Naive B cell (primary cell): ENCODE data around the gene FHAD1. TPM values are rescaled to one million over a fixed set of nuclear protein-coding genes. Genes with fewer than 3 reads are reported as not detected.

Experiments
- ATAC-seq, 2 donors: fragments of 150-1000 bp; cut with Tn5 transposase; 2 replicates each; pipeline ENCODE4 v1.10.0; 2021; ENCODE audit warnings: low read depth in 2 of 2, mild to moderate bottlenecking in 2 of 2, moderate library complexity in 2 of 2
- DNase-seq: peaks from one replicate; pipeline ENCODE4 v3.0.0; 2022
- H3K27ac Mint-ChIP-seq, 6 donors: one replicate each; pipeline ENCODE4 v1.8.0; 2020 to 2022; ENCODE audit warnings: mild to moderate bottlenecking in 6 of 6, mixed read lengths in 6 of 6, moderate library complexity in 5 of 6, inconsistent platforms in 2 of 6
- H3K27me3 Mint-ChIP-seq, 3 donors: one replicate each; pipeline ENCODE4 v1.8.0; 2021 to 2022; ENCODE audit warnings: mixed read lengths in 3 of 3, mild to moderate bottlenecking in 1 of 3
- H3K36me3 Mint-ChIP-seq, 2 donors: one replicate each; pipeline ENCODE4 v1.8.0; 2020 to 2022; ENCODE audit warnings: mixed read lengths in 2 of 2, inconsistent platforms in 1 of 2, mild to moderate bottlenecking in 1 of 2
- H3K4me1 Mint-ChIP-seq, 3 donors: one replicate each; pipeline ENCODE4 v1.8.0; 2020 to 2022; ENCODE audit warnings: mixed read lengths in 3 of 3, inconsistent platforms in 1 of 3, mild to moderate bottlenecking in 1 of 3, moderate library complexity in 1 of 3
- H3K4me3 Mint-ChIP-seq, 8 donors: one replicate each; pipeline ENCODE4 v1.8.0; 2020 to 2022; ENCODE audit warnings: mild to moderate bottlenecking in 8 of 8, mixed read lengths in 8 of 8, moderate library complexity in 8 of 8, inconsistent platforms in 2 of 8
- H3K9me3 Mint-ChIP-seq, 7 donors: one replicate each; pipeline ENCODE4 v1.8.0; 2020 to 2022; ENCODE audit warnings: mixed read lengths in 7 of 7, mild to moderate bottlenecking in 5 of 7, inconsistent platforms in 2 of 7, moderate library complexity in 1 of 7
- polyA plus RNA-seq, 6 donors: library from polyadenylated mRNA; unstranded; fragments of 300-500 nt; fragmentation: Illumina TruSeq; gene quantifications; one replicate each; pipeline ENCODE4 v1.2.3, GENCODE V29; 2021; ENCODE audit warnings: low read depth in 6 of 6

Gene FHAD1
- polyA plus RNA-seq, 6 donors from 2014 or later, result not detected

- Mint-ChIP-seq H3K9me3 (no peaks in the 10 kb centered on the region), H3K4me1 (no peaks in the 10 kb centered on the region), H3K27ac (peak overlapping the region in 1 of 6 donors; percentile 17), H3K36me3 (no peaks in the 10 kb centered on the region), H3K27me3 (peaks cover 17 to 49% (median 42%) of the 10 kb centered on the region in 3 donors), H3K4me3 (no peak overlapping the region)
- no peak for ATAC-seq
- no peak for DNase-seq
Observed at GRCh38 chr1:15326691-15327588, 79.9 kb downstream of the FHAD1 start.

- no peak for DNase-seq
- no peaks in the 10 kb centered on the region for H3K4me1 Mint-ChIP-seq
- H3K27me3 Mint-ChIP-seq, result peaks cover 17 to 49% (median 37%) of the 10 kb centered on the region in 3 donors
- H3K36me3 Mint-ChIP-seq, result no peaks in the 10 kb centered on the region
- no peak overlapping the region for H3K4me3 Mint-ChIP-seq
- no peak for ATAC-seq
- H3K27ac Mint-ChIP-seq, result no peak overlapping the region
- H3K9me3 Mint-ChIP-seq, result no peaks in the 10 kb centered on the region
Observed at GRCh38 chr1:15328351-15329103, 81.5 kb downstream of the FHAD1 start.

- no peaks in the 10 kb centered on the region for H3K36me3 Mint-ChIP-seq
- H3K4me1 Mint-ChIP-seq, result no peaks in the 10 kb centered on the region
- H3K9me3 Mint-ChIP-seq, result no peaks in the 10 kb centered on the region
- no peak for DNase-seq
- no peak overlapping the region for H3K27ac Mint-ChIP-seq
- H3K4me3 Mint-ChIP-seq, result no peak overlapping the region
- ATAC-seq, result no peak
- peaks cover 17 to 46% (median 31%) of the 10 kb centered on the region in 3 donors for H3K27me3 Mint-ChIP-seq
Observed at GRCh38 chr1:15329104-15329820, 82.2 kb downstream of the FHAD1 start.

GRCh38 chr1:15330028-15330427 lies 83.0 kb downstream of the FHAD1 start:
- no peaks in the 10 kb centered on the region for H3K36me3 Mint-ChIP-seq
- no peak overlapping the region for H3K27ac Mint-ChIP-seq
- no peaks in the 10 kb centered on the region for H3K9me3 Mint-ChIP-seq
- no peak overlapping the region for H3K4me3 Mint-ChIP-seq
- H3K4me1 Mint-ChIP-seq, result no peaks in the 10 kb centered on the region
- peaks cover 12 to 44% (median 28%) of the 10 kb centered on the region in 3 donors for H3K27me3 Mint-ChIP-seq
- no peak for DNase-seq
- ATAC-seq, result no peak

- Mint-ChIP-seq H3K4me3 (no peak overlapping the region), H3K27me3 (peaks cover 18 to 49% (median 29%) of the 10 kb centered on the region in 3 donors), H3K27ac (no peak overlapping the region), H3K9me3 (no peaks in the 10 kb centered on the region), H3K4me1 (no peaks in the 10 kb centered on the region), H3K36me3 (no peaks in the 10 kb centered on the region)
- DNase-seq, result no peak
- ATAC-seq, result no peak
Observed at GRCh38 chr1:15331180-15331579, 84.2 kb downstream of the FHAD1 start.

GRCh38 chr1:15331734-15332133 lies 84.7 kb downstream of the FHAD1 start:
- Mint-ChIP-seq H3K27me3 (peaks cover 18 to 54% (median 34%) of the 10 kb centered on the region in 3 donors), H3K9me3 (no peaks in the 10 kb centered on the region), H3K4me3 (no peak overlapping the region), H3K4me1 (no peaks in the 10 kb centered on the region), H3K27ac (no peak overlapping the region), H3K36me3 (no peaks in the 10 kb centered on the region)
- DNase-seq (no peak), ATAC-seq (no peak)

- H3K4me1 Mint-ChIP-seq, result no peaks in the 10 kb centered on the region
Observed at GRCh38 chr1:15332525-15332924, 85.5 kb downstream of the FHAD1 start.

GRCh38 chr1:15332952-15333715 lies 86.1 kb downstream of the FHAD1 start:
- peaks cover 0 to 1% (median 0%) of the 10 kb centered on the region in 3 donors for H3K4me1 Mint-ChIP-seq
- H3K9me3 Mint-ChIP-seq, result no peaks in the 10 kb centered on the region
- no peak overlapping the region for H3K27ac Mint-ChIP-seq

More at GRCh38 chr1:15332525-15332924, 85.5 kb downstream of the FHAD1 start:
- ATAC-seq (no peak), DNase-seq (no peak)
- Mint-ChIP-seq H3K4me3 (no peak overlapping the region), H3K36me3 (no peaks in the 10 kb centered on the region), H3K27ac (no peak overlapping the region), H3K9me3 (no peaks in the 10 kb centered on the region), H3K27me3 (peaks cover 13 to 54% (median 41%) of the 10 kb centered on the region in 3 donors)

GRCh38 chr1:15334995-15335394 lies 88.0 kb downstream of the FHAD1 start:
- DNase-seq, result no peak
- Mint-ChIP-seq H3K9me3 (no peaks in the 10 kb centered on the region), H3K27me3 (peaks cover 16 to 59% (median 39%) of the 10 kb centered on the region in 3 donors), H3K4me1 (peaks cover 0 to 5% (median 0%) of the 10 kb centered on the region in 3 donors), H3K27ac (no peak overlapping the region), H3K4me3 (no peak overlapping the region), H3K36me3 (no peaks in the 10 kb centered on the region)
- ATAC-seq, result no peak

More at GRCh38 chr1:15332952-15333715, 86.1 kb downstream of the FHAD1 start:
- Mint-ChIP-seq H3K4me3 (no peak overlapping the region), H3K27me3 (peaks cover 12 to 60% (median 41%) of the 10 kb centered on the region in 3 donors), H3K36me3 (no peaks in the 10 kb centered on the region)
- DNase-seq (no peak), ATAC-seq (no peak)

GRCh38 chr1:15336866-15337265 lies 89.8 kb downstream of the FHAD1 start:
- Mint-ChIP-seq H3K27me3 (peaks cover 17 to 44% (median 25%) of the 10 kb centered on the region in 3 donors), H3K4me3 (no peak overlapping the region), H3K27ac (no peak overlapping the region), H3K9me3 (no peaks in the 10 kb centered on the region), H3K36me3 (no peaks in the 10 kb centered on the region), H3K4me1 (peaks cover 0 to 5% (median 0%) of the 10 kb centered on the region in 3 donors)
- no peak for DNase-seq
- no peak for ATAC-seq

GRCh38 chr1:15337656-15338402 lies 90.8 kb downstream of the FHAD1 start:
- Mint-ChIP-seq H3K4me3 (no peak overlapping the region), H3K36me3 (no peaks in the 10 kb centered on the region), H3K9me3 (no peaks in the 10 kb centered on the region), H3K4me1 (peaks cover 0 to 5% (median 0%) of the 10 kb centered on the region in 3 donors), H3K27ac (no peak overlapping the region), H3K27me3 (peaks cover 21 to 44% (median 25%) of the 10 kb centered on the region in 3 donors)
- no peak for ATAC-seq
- no peak for DNase-seq

GRCh38 chr1:15339570-15339969 lies 92.5 kb downstream of the FHAD1 start:
- H3K27ac Mint-ChIP-seq, result no peak overlapping the region
- H3K27me3 Mint-ChIP-seq, result peaks cover 33 to 59% (median 40%) of the 10 kb centered on the region in 3 donors
- H3K36me3 Mint-ChIP-seq, result peaks cover 0 to 8% of the 10 kb centered on the region in 2 donors
- ATAC-seq (no peak), DNase-seq (no peak)
- no peak overlapping the region for H3K4me3 Mint-ChIP-seq
- H3K4me1 Mint-ChIP-seq, result peaks cover 0 to 5% (median 0%) of the 10 kb centered on the region in 3 donors
- H3K9me3 Mint-ChIP-seq, result peaks cover 0 to 2% (median 0%) of the 10 kb centered on the region in 7 donors
